OCI-LY1 (cell line): ENCODE data around the gene BYSL.
A peak's percentile ranks its signal among the peaks of the same experiment; 100 is the strongest.

Experiments
- CTCF ChIP-seq: fragments of 200-600 bp; sonication (generic), shearing (Covaris generic); IDR thresholded peaks from 2 replicates; pipeline ENCODE4 v1.5.1; 2017; ENCODE audit warnings: mild to moderate bottlenecking, antibody characterized with exemption, low read length, moderate library complexity, mixed read lengths
- EZH2 ChIP-seq: fragments of 200-600 bp; sonication (generic), shearing (Covaris generic); IDR thresholded peaks from 2 replicates; pipeline ENCODE4 v1.8.0; 2017; ENCODE audit warnings: borderline replicate concordance, mixed run types, mild to moderate bottlenecking, antibody characterized with exemption, low read length, moderate library complexity, mixed read lengths

GRCh38 chr6:41936073-41936837, 15.0 kb downstream of the BYSL start:
- TF ChIP-seq CTCF: peak; percentile 75
- no peak for TF ChIP-seq EZH2
